IMR-90 (cell line): Measurements from ENCODE around the gene ATP5F1C. TPM values are rescaled to one million over a fixed set of nuclear protein-coding genes. Genes with fewer than 3 reads are reported as not detected.

Source experiments
- ATAC-seq: fragments of 200-7000 bp; cut with Tn5 transposase; 2 replicates; pipeline ENCODE4 v1.9.1; 2020; ENCODE audit warnings: low read depth, mild to moderate bottlenecking, moderate library complexity
- BruUV-seq: library from RNA; stranded (reverse); fragments of 400-500 nt; replicated peaks from 2 replicates; lab custom pipeline; 2021; lab: Mats Ljungman, UMichigan
- CTCF ChIA-PET: fragments of 300-600 bp; formaldehyde crosslinking; extraction: SDS; loops from one replicate; lab custom pipeline; 2021; ENCODE audit warnings: antibody characterized with exemption; lab: Yijun Ruan, JAX
- POLR2A ChIA-PET: fragments of 300-600 bp; sonication (Branson Sonifier 250); formaldehyde crosslinking; loops from one replicate; lab custom pipeline; 2022; ENCODE audit warnings: antibody characterized with exemption; ENCODE audit not compliant: unreplicated experiment; lab: Charles Lee
- DNase-seq: peaks from one replicate; pipeline ENCODE4 v3.0.0; 2013
- H2AFZ ChIP-seq: replicated peaks from 2 replicates; pipeline ENCODE3; 2013; ENCODE audit warnings: low read length, mild to moderate bottlenecking; ENCODE audit not compliant: poor library complexity
- H2AK5ac ChIP-seq: 2 replicates; pipeline ENCODE4 v1.6.1; 2013; ENCODE audit warnings: low read depth, low read length, inconsistent platforms
- H2AK9ac ChIP-seq: replicated peaks from 2 replicates; pipeline ENCODE3; 2013; ENCODE audit warnings: mild to moderate bottlenecking, low read depth, low read length, moderate library complexity; ENCODE audit not compliant: poor library complexity
- H2BK120ac ChIP-seq: 2 replicates; pipeline ENCODE4 v1.6.1; 2013; ENCODE audit warnings: low read depth, low read length, inconsistent platforms
- H2BK15ac ChIP-seq: 3 replicates; pipeline ENCODE4 v1.6.1; 2013; ENCODE audit warnings: low read depth, low read length, inconsistent platforms
- H2BK20ac ChIP-seq: 2 replicates; pipeline ENCODE4 v1.6.1; 2013; ENCODE audit warnings: low read depth, mild to moderate bottlenecking, inconsistent platforms, low read length, moderate library complexity
- H2BK5ac ChIP-seq: 2 replicates; pipeline ENCODE4 v1.6.1; 2013; ENCODE audit warnings: mild to moderate bottlenecking, low read depth, low read length, inconsistent platforms; ENCODE audit not compliant: poor library complexity, severe bottlenecking
- H3K14ac ChIP-seq: replicated peaks from 2 replicates; pipeline ENCODE4 v1.6.1; 2013; ENCODE audit warnings: low read depth, low read length, inconsistent platforms
- H3K18ac ChIP-seq: 2 replicates; pipeline ENCODE4 v1.6.1; 2013; ENCODE audit warnings: low read depth, low read length, control low read depth
- H3K23ac ChIP-seq: 2 replicates; pipeline ENCODE4 v1.6.1; 2013; ENCODE audit warnings: low read depth, low read length, inconsistent platforms
- H3K27ac ChIP-seq: 2 replicates; pipeline ENCODE4 v1.5.1; 2013; ENCODE audit warnings: mild to moderate bottlenecking, control low read depth, low read length; ENCODE audit not compliant: insufficient read depth
- H3K27me3 ChIP-seq: 2 replicates; pipeline ENCODE4 v1.6.1; 2013; ENCODE audit warnings: low read length; ENCODE audit not compliant: control insufficient read depth, insufficient read depth
- H3K36me3 ChIP-seq: 2 replicates; pipeline ENCODE4 v1.6.1; 2013; ENCODE audit warnings: low read length, mixed read lengths; ENCODE audit not compliant: control insufficient read depth, insufficient read depth
- H3K4ac ChIP-seq: 2 replicates; pipeline ENCODE4 v1.6.1; 2013; ENCODE audit warnings: low read depth, low read length, inconsistent platforms
- H3K4me1 ChIP-seq: 2 replicates; pipeline ENCODE4 v1.6.1; 2013; ENCODE audit warnings: low read length, mixed read lengths; ENCODE audit not compliant: control insufficient read depth, insufficient read depth
- H3K4me2 ChIP-seq: 2 replicates; pipeline ENCODE4 v1.6.1; 2013; ENCODE audit warnings: low read depth, mild to moderate bottlenecking, control low read depth, low read length, moderate library complexity
- H3K4me3 ChIP-seq: 2 replicates; pipeline ENCODE4 v1.5.1; 2013; ENCODE audit warnings: low read depth, mild to moderate bottlenecking, control low read depth, low read length, moderate library complexity; ENCODE audit not compliant: insufficient read depth
- H3K56ac ChIP-seq: 2 replicates; pipeline ENCODE4 v1.6.1; 2013; ENCODE audit warnings: low read length, inconsistent platforms; ENCODE audit not compliant: insufficient read depth; ENCODE audit errors: extremely low read depth
- H3K79me1 ChIP-seq, 2 experiments: 2 replicates each; pipeline ENCODE4 v1.6.1; 2013; ENCODE audit warnings: low read length in 2 of 2, inconsistent platforms in 1 of 2, low read depth in 1 of 2
- H3K9ac ChIP-seq: 2 replicates; pipeline ENCODE4 v1.6.1; 2013; ENCODE audit warnings: low read depth, low read length, control low read depth
- H3K9me1 ChIP-seq: 2 replicates; pipeline ENCODE4 v1.6.1; 2013; ENCODE audit warnings: low read length, inconsistent platforms; ENCODE audit not compliant: insufficient read depth
- H3K9me3 ChIP-seq: 2 replicates; pipeline ENCODE4 v1.6.1; 2013; ENCODE audit warnings: low read length; ENCODE audit not compliant: control insufficient read depth, insufficient read depth
- H4K20me1 ChIP-seq: 2 replicates; pipeline ENCODE4 v1.6.1; 2013; ENCODE audit warnings: low read length, inconsistent platforms; ENCODE audit not compliant: insufficient read depth
- H4K5ac ChIP-seq: 2 replicates; pipeline ENCODE4 v1.6.1; 2013; ENCODE audit warnings: mild to moderate bottlenecking, low read depth, low read length, control low read depth
- H4K8ac ChIP-seq, 2 experiments: 2 replicates each; pipeline ENCODE4 v1.6.1; 2013; ENCODE audit warnings: low read depth in 2 of 2, low read length in 2 of 2, control low read depth in 1 of 2, inconsistent platforms in 1 of 2
- H4K91ac ChIP-seq: 2 replicates; pipeline ENCODE4 v1.6.1; 2013; ENCODE audit warnings: low read depth, low read length, inconsistent platforms; ENCODE audit not compliant: insufficient read depth
- CEBPB ChIP-seq: IDR thresholded peaks from 2 replicates; pipeline ENCODE4 v1.6.1; 2012; ENCODE audit warnings: low read depth, low read length, improper control_type of control experiment
- CHD1 ChIP-seq: IDR thresholded peaks from 2 replicates; pipeline ENCODE4 v1.6.1; 2012; ENCODE audit warnings: low read depth, low read length, improper control_type of control experiment
- FOS ChIP-seq: fragments of 150-350 bp; IDR thresholded peaks from 2 replicates; pipeline ENCODE4 v1.6.1; 2016; ENCODE audit warnings: low read depth, low read length
- MAFK ChIP-seq: IDR thresholded peaks from 2 replicates; pipeline ENCODE4 v1.6.1; 2012; ENCODE audit warnings: low read depth, low read length, improper control_type of control experiment
- MAZ ChIP-seq: IDR thresholded peaks from 2 replicates; pipeline ENCODE4 v1.6.1; 2012; ENCODE audit warnings: low read depth, mild to moderate bottlenecking, low read length, improper control_type of control experiment, moderate library complexity, borderline replicate concordance
- MXI1 ChIP-seq: IDR thresholded peaks from 2 replicates; pipeline ENCODE4 v1.6.1; 2012; ENCODE audit warnings: low read depth, mild to moderate bottlenecking, low read length, moderate library complexity, borderline replicate concordance
- NFE2L2 ChIP-seq: fragments of 150-350 bp; IDR thresholded peaks from 2 replicates; pipeline ENCODE4 v1.6.1; 2016; ENCODE audit warnings: low read depth, mild to moderate bottlenecking, low read length
- POLR2A ChIP-seq: IDR thresholded peaks from 2 replicates; pipeline ENCODE4 v1.6.1; 2012; ENCODE audit warnings: mild to moderate bottlenecking, low read depth, low read length
- RAD21 ChIP-seq: IDR thresholded peaks from 2 replicates; pipeline ENCODE4 v1.6.1; 2012; ENCODE audit warnings: low read length, improper control_type of control experiment
- RCOR1 ChIP-seq: IDR thresholded peaks from 2 replicates; pipeline ENCODE4 v1.6.1; 2012; ENCODE audit warnings: mild to moderate bottlenecking, low read length, improper control_type of control experiment; ENCODE audit not compliant: insufficient replicate concordance
- RFX5 ChIP-seq: IDR thresholded peaks from 2 replicates; pipeline ENCODE4 v1.8.0; 2012; ENCODE audit warnings: low read depth, mild to moderate bottlenecking, low read length, moderate library complexity
- SMC3 ChIP-seq: fragments of 150-350 bp; IDR thresholded peaks from 2 replicates; pipeline ENCODE4 v1.6.1; 2016; ENCODE audit warnings: low read depth, mild to moderate bottlenecking, antibody characterized with exemption, low read length, moderate library complexity
- WGBS, 2 experiments: methylation state at CpG; one replicate each; pipeline versions ENCODE4 v1.1.5 to v1.1.7; 2013; ENCODE audit warnings: missing lambda C conversion rate in 2 of 2; ENCODE audit not compliant: insufficient read length in 1 of 2; ENCODE audit errors: extremely low coverage in 2 of 2; 5-methylcytosine and 5-hydroxymethylcytosine counted together
- dilution Hi-C: fragments of 300-500 bp; cut with HindIII; formaldehyde crosslinking; loops from one replicate; pipeline ENCODE4 v1.14.3; 2018; ENCODE audit warnings: low sequenced_read_pairs; ENCODE audit not compliant: unreplicated experiment
- in situ Hi-C: fragments of 300-500 bp; cut with MboI; formaldehyde crosslinking; loops from 3 replicates; pipeline ENCODE4 v1.14.3; 2019; ENCODE audit warnings: low sequenced_read_pairs, inconsistent platforms, mixed read lengths
- intact Hi-C: fragments of 100-400 bp; cut with micrococcal nuclease; formaldehyde crosslinking; loops from 2 replicates; pipeline ENCODE4 v1.10.0; 2022
- polyA plus RNA-seq, 3 experiments: library from polyadenylated mRNA; depleted of rRNA; stranded (reverse); fragments of >200 nt; gene quantifications; 2 replicates each; pipeline ENCODE4 v1.2.3, GENCODE V29; 2012; ENCODE audit warnings: low replicate concordance in 1 of 3
- total RNA-seq: library from RNA; depleted of rRNA; stranded (reverse); fragments of >200 nt; gene quantifications from 2 replicates; pipeline ENCODE4 v1.2.3, GENCODE V29; 2012
- TF ChIP-seq, protein P1 (sequence below): conservative IDR thresholded peaks from 2 replicates; pipeline ENCODE4 v1.5.1; 2012; ENCODE audit warnings: mild to moderate bottlenecking, low read depth, low read length, improper control_type of control experiment
- TF ChIP-seq, protein P2 (sequence below): fragments of 150-350 bp; IDR thresholded peaks from 2 replicates; pipeline ENCODE4 v1.6.1; 2016; ENCODE audit warnings: low read depth, mild to moderate bottlenecking, low read length, moderate library complexity, borderline replicate concordance
- TF ChIP-seq, protein P3 (sequence below): fragments of 150-350 bp; IDR thresholded peaks from 2 replicates; pipeline ENCODE4 v1.6.1; 2017; ENCODE audit warnings: mild to moderate bottlenecking, antibody characterized with exemption, low read length, low read depth

Gene ATP5F1C
- total and polyA plus RNA-seq, 2 of the 4 experiments (the other 2 are of a cell fraction) = 357 to 367 TPM

DNA sequence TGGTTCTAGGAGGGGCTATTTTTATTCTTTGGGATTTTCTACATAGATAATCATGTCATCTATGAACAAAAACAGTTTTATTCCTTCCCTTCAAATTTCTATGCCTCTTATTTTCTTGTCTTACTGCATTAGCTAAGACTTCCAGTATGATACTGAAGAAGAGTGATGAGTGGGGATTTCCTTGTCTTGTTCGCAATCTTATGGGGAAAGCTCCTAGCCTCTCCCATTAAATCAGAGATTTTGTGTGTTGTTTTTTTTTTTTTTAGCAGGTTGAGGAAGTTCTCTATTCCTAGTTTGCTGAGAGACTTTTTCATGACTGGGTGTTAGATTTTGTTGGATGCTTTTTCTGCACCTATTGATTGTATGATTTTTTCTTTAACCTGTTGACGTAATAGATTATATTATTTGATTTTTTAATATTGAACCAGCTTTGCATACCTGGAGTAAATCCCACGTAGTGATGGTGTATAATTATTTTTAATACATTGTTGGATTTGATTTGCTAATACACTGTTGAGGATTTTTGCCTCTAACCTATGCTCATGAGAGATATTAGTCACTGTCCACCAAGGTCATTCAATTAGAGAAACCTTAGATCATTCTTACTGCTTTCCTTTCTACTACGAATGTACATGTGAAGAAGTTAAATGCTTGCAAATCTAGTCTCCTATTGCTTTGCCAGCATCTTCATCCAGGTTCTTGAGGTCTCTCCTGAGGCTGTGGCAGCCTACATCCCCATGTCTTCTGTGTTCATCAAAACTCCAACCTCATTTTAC is 6.5 kb downstream of the ATP5F1C start:
- no peak overlapping the region for H4K5ac ChIP-seq
- H3K4me1 ChIP-seq = peaks cover 10% of the 10 kb centered on the region
- ChIA-PET POLR2A (no interaction called here), CTCF (no interaction called here)
- H3K4me3 ChIP-seq = no peak overlapping the region
- no peak overlapping the region for H3K27ac ChIP-seq
- no peak overlapping the region for H3K4ac ChIP-seq
- DNase-seq (no peak), ATAC-seq (no peak)
- no peak overlapping the region for H4K91ac ChIP-seq
- H3K23ac ChIP-seq = no peak overlapping the region; the same call in 1 of the 2 replicates
- in situ Hi-C loops = loop anchor here (25.0 kb wide), 1 partner anchor 1057 kb away; no protein-coding TSS in a partner anchor
- H2BK5ac ChIP-seq = no peak overlapping the region
- H3K9me3 ChIP-seq = no peaks in the 10 kb centered on the region
- BruUV-seq = no TSS peak
- no peak overlapping the region for H2BK20ac ChIP-seq
- no peak overlapping the region for H2AK9ac ChIP-seq
- no peak overlapping the region for H3K4me2 ChIP-seq
- no peaks in the 10 kb centered on the region for H3K27me3 ChIP-seq
- no peak overlapping the region for H4K8ac ChIP-seq
- H3K36me3 ChIP-seq = peaks cover 4% of the 10 kb centered on the region
- H3K79me1 ChIP-seq = peaks cover 4 to 48% of the 10 kb centered on the region in 2 experiments; a peak in 3 of 4 replicates
- no peak overlapping the region for H3K9ac ChIP-seq
- H2AFZ ChIP-seq = no peak overlapping the region
- intact Hi-C loops = no loop called here
- 0 out of 2 replicates have a peak, but pooled peaks cover 6% of the 10 kb centered on the region for H3K9me1 ChIP-seq
- no peak overlapping the region for H3K18ac ChIP-seq
- H2AK5ac ChIP-seq = no peak overlapping the region
- H2BK120ac ChIP-seq = no peak overlapping the region
- H2BK15ac ChIP-seq = no peak overlapping the region
- dilution Hi-C loops = no loop called here
- no peak overlapping the region for H3K56ac ChIP-seq
- WGBS, 2 experiments = no CpG with 5 or more reads among the region's 4 CpGs
- peaks cover 46% of the 10 kb centered on the region for H4K20me1 ChIP-seq
- no peak overlapping the region for H3K14ac ChIP-seq
- TF ChIP-seq, protein P1, sequence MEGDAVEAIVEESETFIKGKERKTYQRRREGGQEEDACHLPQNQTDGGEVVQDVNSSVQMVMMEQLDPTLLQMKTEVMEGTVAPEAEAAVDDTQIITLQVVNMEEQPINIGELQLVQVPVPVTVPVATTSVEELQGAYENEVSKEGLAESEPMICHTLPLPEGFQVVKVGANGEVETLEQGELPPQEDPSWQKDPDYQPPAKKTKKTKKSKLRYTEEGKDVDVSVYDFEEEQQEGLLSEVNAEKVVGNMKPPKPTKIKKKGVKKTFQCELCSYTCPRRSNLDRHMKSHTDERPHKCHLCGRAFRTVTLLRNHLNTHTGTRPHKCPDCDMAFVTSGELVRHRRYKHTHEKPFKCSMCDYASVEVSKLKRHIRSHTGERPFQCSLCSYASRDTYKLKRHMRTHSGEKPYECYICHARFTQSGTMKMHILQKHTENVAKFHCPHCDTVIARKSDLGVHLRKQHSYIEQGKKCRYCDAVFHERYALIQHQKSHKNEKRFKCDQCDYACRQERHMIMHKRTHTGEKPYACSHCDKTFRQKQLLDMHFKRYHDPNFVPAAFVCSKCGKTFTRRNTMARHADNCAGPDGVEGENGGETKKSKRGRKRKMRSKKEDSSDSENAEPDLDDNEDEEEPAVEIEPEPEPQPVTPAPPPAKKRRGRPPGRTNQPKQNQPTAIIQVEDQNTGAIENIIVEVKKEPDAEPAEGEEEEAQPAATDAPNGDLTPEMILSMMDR = no peak
- TF ChIP-seq, protein P2, sequence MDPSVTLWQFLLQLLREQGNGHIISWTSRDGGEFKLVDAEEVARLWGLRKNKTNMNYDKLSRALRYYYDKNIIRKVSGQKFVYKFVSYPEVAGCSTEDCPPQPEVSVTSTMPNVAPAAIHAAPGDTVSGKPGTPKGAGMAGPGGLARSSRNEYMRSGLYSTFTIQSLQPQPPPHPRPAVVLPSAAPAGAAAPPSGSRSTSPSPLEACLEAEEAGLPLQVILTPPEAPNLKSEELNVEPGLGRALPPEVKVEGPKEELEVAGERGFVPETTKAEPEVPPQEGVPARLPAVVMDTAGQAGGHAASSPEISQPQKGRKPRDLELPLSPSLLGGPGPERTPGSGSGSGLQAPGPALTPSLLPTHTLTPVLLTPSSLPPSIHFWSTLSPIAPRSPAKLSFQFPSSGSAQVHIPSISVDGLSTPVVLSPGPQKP = no peak
- TF ChIP-seq FOS = no peak
- TF ChIP-seq CEBPB = no peak
- TF ChIP-seq MXI1 = no peak
- TF ChIP-seq, protein P3, sequence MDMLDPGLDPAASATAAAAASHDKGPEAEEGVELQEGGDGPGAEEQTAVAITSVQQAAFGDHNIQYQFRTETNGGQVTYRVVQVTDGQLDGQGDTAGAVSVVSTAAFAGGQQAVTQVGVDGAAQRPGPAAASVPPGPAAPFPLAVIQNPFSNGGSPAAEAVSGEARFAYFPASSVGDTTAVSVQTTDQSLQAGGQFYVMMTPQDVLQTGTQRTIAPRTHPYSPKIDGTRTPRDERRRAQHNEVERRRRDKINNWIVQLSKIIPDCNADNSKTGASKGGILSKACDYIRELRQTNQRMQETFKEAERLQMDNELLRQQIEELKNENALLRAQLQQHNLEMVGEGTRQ = no peak
- no peak for TF ChIP-seq NFE2L2
- TF ChIP-seq RAD21 = no peak
- TF ChIP-seq SMC3 = no peak
- TF ChIP-seq POLR2A = no peak
- TF ChIP-seq MAFK = no peak
- no peak for TF ChIP-seq CHD1
- TF ChIP-seq MAZ = no peak
- TF ChIP-seq RCOR1 = no peak
- no peak for TF ChIP-seq RFX5
